Peyer's patch (tissue), 4 donors: Measurements from ENCODE around the gene PKNOX2. TPM values are rescaled to one million over a fixed set of nuclear protein-coding genes. Genes with fewer than 3 reads are reported as not detected.

Experiments
- DNase-seq, 3 donors: peaks; one replicate each; pipeline ENCODE4 v3.0.0-alpha.2; 2017 to 2019
- H3K27ac ChIP-seq, 4 donors: fragments of 200-600 bp; sonication (generic); one replicate each; pipeline ENCODE4 v1.5.1; 2016 to 2019
- H3K27me3 ChIP-seq, 2 donors: fragments of 200-600 bp; sonication (generic); one replicate each; pipeline ENCODE4 v1.5.1; 2019
- H3K36me3 ChIP-seq, 3 donors: fragments of 200-600 bp; sonication (generic); one replicate each; pipeline ENCODE4 v1.5.1; 2016 to 2019
- H3K4me1 ChIP-seq, 4 donors: fragments of 200-600 bp; sonication (generic); one replicate each; pipeline ENCODE4 v1.5.1; 2016 to 2019
- H3K4me3 ChIP-seq, 4 donors: fragments of 200-600 bp; sonication (generic); 1 replicate in 3 of 4; 2 replicates in 1 of 4; pipeline ENCODE4 v1.5.1; 2016 to 2019; ENCODE audit warnings: mild to moderate bottlenecking in 1 of 4
- H3K9me3 ChIP-seq, 4 donors: fragments of 200-600 bp; sonication (generic); one replicate each; pipeline ENCODE4 v1.5.1; 2016 to 2019; ENCODE audit warnings: mild to moderate bottlenecking in 1 of 4
- CTCF ChIP-seq, 6 experiments: fragments of 450-650 bp in 4 of 6; fragments of 200-600 bp in 2 of 6; sonication (generic) in 1 of 6; IDR thresholded peaks; one replicate each; pipeline ENCODE4 v1.5.1; 2017 to 2019; ENCODE audit warnings: antibody characterized with exemption in 6 of 6, mild to moderate bottlenecking in 3 of 6, moderate library complexity in 1 of 6
- POLR2A ChIP-seq, 2 donors: fragments of 450-650 bp; IDR thresholded peaks; one replicate each; pipeline ENCODE4 v1.5.1; 2017; ENCODE audit warnings: antibody characterized with exemption in 2 of 2, mild to moderate bottlenecking in 2 of 2, moderate library complexity in 2 of 2
- total RNA-seq, 4 donors: library from RNA; depleted of rRNA; stranded (reverse); fragments of >200 nt; gene quantifications; one replicate each; pipeline ENCODE4 v1.1.0, GENCODE V29; 2016

The PKNOX2 gene
- total RNA-seq, 4 donors from 2014 or later, result 1.4 to 8.3 TPM; not detected in 2

- no peaks in the 10 kb centered on the region for H3K27me3 ChIP-seq
- DNase-seq, result no peak
These were observed 303.5 kb downstream of the PKNOX2 start for GRCh38 chr11:125468025-125468424.

GRCh38 chr11:125468852-125469251, 304.3 kb downstream of the PKNOX2 start:
- H3K4me3 ChIP-seq, result no peak overlapping the region
- H3K36me3 ChIP-seq, result no peaks in the 10 kb centered on the region
- TF ChIP-seq POLR2A (IDR thresholded peaks at IDR 0.05) (no peak), CTCF (IDR thresholded peaks at IDR 0.05) (no peak)
- DNase-seq, result no peak
- H3K4me1 ChIP-seq, result no peaks in the 10 kb centered on the region
- no peak overlapping the region for H3K27ac ChIP-seq
- no peaks in the 10 kb centered on the region for H3K27me3 ChIP-seq
- H3K9me3 ChIP-seq, result no peaks in the 10 kb centered on the region

More at GRCh38 chr11:125468025-125468424, 303.5 kb downstream of the PKNOX2 start:
- Histone ChIP-seq H3K27ac (no peak overlapping the region), H3K4me1 (no peaks in the 10 kb centered on the region), H3K4me3 (no peak overlapping the region), H3K9me3 (no peaks in the 10 kb centered on the region), H3K36me3 (no peaks in the 10 kb centered on the region)
- TF ChIP-seq POLR2A (IDR thresholded peaks at IDR 0.05) (no peak), CTCF (IDR thresholded peaks at IDR 0.05) (no peak)

GRCh38 chr11:125470355-125470754, 305.8 kb downstream of the PKNOX2 start:
- H3K4me1 ChIP-seq, result no peaks in the 10 kb centered on the region
- no peak overlapping the region for H3K4me3 ChIP-seq
- H3K27ac ChIP-seq, result no peak overlapping the region
- DNase-seq, result no peak
- H3K9me3 ChIP-seq, result no peaks in the 10 kb centered on the region
- no peaks in the 10 kb centered on the region for H3K27me3 ChIP-seq
- no peak for TF ChIP-seq CTCF (IDR thresholded peaks at IDR 0.05)
- no peak for TF ChIP-seq POLR2A (IDR thresholded peaks at IDR 0.05)
- H3K36me3 ChIP-seq, result no peaks in the 10 kb centered on the region

GRCh38 chr11:125476721-125477120, 312.2 kb downstream of the PKNOX2 start:
- H3K4me3 ChIP-seq, result no peak overlapping the region
- H3K27me3 ChIP-seq, result no peaks in the 10 kb centered on the region
- H3K4me1 ChIP-seq, result no peaks in the 10 kb centered on the region
- H3K27ac ChIP-seq, result no peak overlapping the region
- TF ChIP-seq CTCF (IDR thresholded peaks at IDR 0.05) (no peak), POLR2A (IDR thresholded peaks at IDR 0.05) (no peak)
- DNase-seq, result no peak
- H3K36me3 ChIP-seq, result no peaks in the 10 kb centered on the region
- H3K9me3 ChIP-seq, result no peaks in the 10 kb centered on the region

GRCh38 chr11:125479137-125479536, 314.6 kb downstream of the PKNOX2 start:
- TF ChIP-seq POLR2A (IDR thresholded peaks at IDR 0.05), result no peak
- no peak for TF ChIP-seq CTCF (IDR thresholded peaks at IDR 0.05)
- no peaks in the 10 kb centered on the region for H3K36me3 ChIP-seq
- H3K4me1 ChIP-seq, result no peaks in the 10 kb centered on the region

GRCh38 chr11:125481531-125481930, 317.0 kb downstream of the PKNOX2 start:
- no peaks in the 10 kb centered on the region for H3K4me1 ChIP-seq
- H3K27ac ChIP-seq, result no peak overlapping the region
- H3K36me3 ChIP-seq, result no peaks in the 10 kb centered on the region
- TF ChIP-seq CTCF (IDR thresholded peaks at IDR 0.05) (no peak), POLR2A (IDR thresholded peaks at IDR 0.05) (no peak)
- DNase-seq, result no peak
- H3K4me3 ChIP-seq, result no peak overlapping the region
- no peaks in the 10 kb centered on the region for H3K9me3 ChIP-seq
- H3K27me3 ChIP-seq, result no peaks in the 10 kb centered on the region

More at GRCh38 chr11:125479137-125479536, 314.6 kb downstream of the PKNOX2 start:
- H3K27ac ChIP-seq, result no peak overlapping the region
- DNase-seq, result no peak
- H3K9me3 ChIP-seq, result no peaks in the 10 kb centered on the region
- H3K4me3 ChIP-seq, result no peak overlapping the region
- no peaks in the 10 kb centered on the region for H3K27me3 ChIP-seq
